22Rv1 (cell line): ENCODE results near the gene MRPS25.

Experiments
- H3K27ac ChIP-seq: fragments of 450-650 bp; 2 replicates; pipeline ENCODE4 v1.5.1; 2017
- CTCF ChIP-seq: fragments of 450-650 bp; IDR thresholded peaks from 2 replicates; pipeline ENCODE4 v1.5.1; 2017; ENCODE audit warnings: mild to moderate bottlenecking
- ZFX ChIP-seq: fragments of 450-650 bp; IDR thresholded peaks from 2 replicates; pipeline ENCODE4 v1.6.1; 2017; ENCODE audit warnings: antibody characterized with exemption, borderline replicate concordance

MRPS25 gene

GRCh38 chr3:15064835-15065549 is at the start of gene MRPS25:
MRPS25 (minus strand) TSS chr3:15065315; CDS start chr3:15065194, 121 bp downstream.
- H3K27ac ChIP-seq: peak within 1 kb of the TSS; percentile 82
- TF ChIP-seq CTCF: no peak
- TF ChIP-seq ZFX: no peak

- TF ChIP-seq ZFX (no peak), CTCF (no peak)
- no peak overlapping the region for H3K27ac ChIP-seq
Observed at GRCh38 chr3:15113884-15114283, 48.8 kb upstream of the MRPS25 start.

GRCh38 chr3:15113471-15113870 is 48.4 kb upstream of the MRPS25 start:
- H3K27ac ChIP-seq: no peak overlapping the region
- TF ChIP-seq CTCF: no peak
- TF ChIP-seq ZFX: no peak

GRCh38 chr3:15112011-15112410 is 46.9 kb upstream of the MRPS25 start:
- TF ChIP-seq ZFX (no peak), CTCF (no peak)
- no peak overlapping the region for H3K27ac ChIP-seq

- TF ChIP-seq ZFX: no peak
- TF ChIP-seq CTCF: no peak
- no peak overlapping the region for H3K27ac ChIP-seq
Observed at GRCh38 chr3:15110206-15110605, 45.1 kb upstream of the MRPS25 start.

- no peak overlapping the region for H3K27ac ChIP-seq
- TF ChIP-seq ZFX (no peak), CTCF (no peak)
Observed at GRCh38 chr3:15108869-15109268, 43.8 kb upstream of the MRPS25 start.

GRCh38 chr3:15108082-15108545 is 43.0 kb upstream of the MRPS25 start:
- TF ChIP-seq CTCF (peak; percentile 91), ZFX (no peak)

More at GRCh38 chr3:15108082-15108545, 43.0 kb upstream of the MRPS25 start:
- H3K27ac ChIP-seq: no peak overlapping the region
